NOMO-1 treated with dmso at 0.1 percent for 144 hours (cell line): ENCODE data around the gene DCUN1D2.
A peak's percentile ranks its signal among the peaks of the same experiment; 100 is the strongest.

Source experiments
- DNase-seq: peaks from one replicate; lab custom pipeline; 2025; ENCODE audit not compliant: unreplicated experiment; lab: John Stamatoyannopoulos, UW

Gene DCUN1D2

DNA sequence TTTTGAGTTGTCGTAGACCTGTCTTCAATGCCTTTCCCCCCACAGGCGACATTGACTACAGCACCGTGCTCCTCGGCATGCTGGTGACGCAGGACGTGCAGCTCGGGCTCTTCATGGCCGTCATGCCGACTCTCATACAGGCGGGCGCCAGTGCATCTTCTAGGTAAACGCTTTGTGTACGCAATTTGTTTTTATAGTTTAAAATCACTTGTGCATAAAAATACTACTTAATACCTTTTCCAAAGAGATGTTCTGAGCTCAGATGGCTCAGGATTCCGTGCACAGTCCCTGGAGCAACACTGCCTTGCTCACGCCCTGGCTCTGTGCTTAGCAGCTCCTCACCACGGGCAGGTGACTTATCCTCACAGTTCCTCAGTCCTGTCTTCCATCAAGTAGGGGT, 30.1 kb upstream of the DCUN1D2 start:
- no peak for DNase-seq

DNA sequence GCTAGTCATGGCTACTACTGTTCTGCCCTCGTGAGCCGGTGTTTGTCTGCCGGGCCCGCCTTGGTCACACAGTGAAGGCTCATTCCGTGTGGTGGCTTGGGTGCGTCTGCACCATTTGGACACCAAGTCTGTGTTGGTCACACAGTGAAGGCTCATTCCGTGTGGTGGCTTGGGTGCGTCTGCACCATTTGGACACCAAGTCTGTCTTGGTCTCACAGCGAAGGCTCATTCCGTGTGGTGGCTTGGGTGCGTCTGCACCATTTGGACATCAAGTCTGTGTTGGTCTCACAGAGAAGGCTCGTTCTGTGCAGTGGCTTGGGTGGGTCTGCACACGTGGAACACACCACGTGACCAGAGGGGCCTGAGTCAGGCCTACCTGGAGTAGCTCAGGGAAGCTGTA, 29.0 kb upstream of the DCUN1D2 start:
- no peak for DNase-seq

DNA sequence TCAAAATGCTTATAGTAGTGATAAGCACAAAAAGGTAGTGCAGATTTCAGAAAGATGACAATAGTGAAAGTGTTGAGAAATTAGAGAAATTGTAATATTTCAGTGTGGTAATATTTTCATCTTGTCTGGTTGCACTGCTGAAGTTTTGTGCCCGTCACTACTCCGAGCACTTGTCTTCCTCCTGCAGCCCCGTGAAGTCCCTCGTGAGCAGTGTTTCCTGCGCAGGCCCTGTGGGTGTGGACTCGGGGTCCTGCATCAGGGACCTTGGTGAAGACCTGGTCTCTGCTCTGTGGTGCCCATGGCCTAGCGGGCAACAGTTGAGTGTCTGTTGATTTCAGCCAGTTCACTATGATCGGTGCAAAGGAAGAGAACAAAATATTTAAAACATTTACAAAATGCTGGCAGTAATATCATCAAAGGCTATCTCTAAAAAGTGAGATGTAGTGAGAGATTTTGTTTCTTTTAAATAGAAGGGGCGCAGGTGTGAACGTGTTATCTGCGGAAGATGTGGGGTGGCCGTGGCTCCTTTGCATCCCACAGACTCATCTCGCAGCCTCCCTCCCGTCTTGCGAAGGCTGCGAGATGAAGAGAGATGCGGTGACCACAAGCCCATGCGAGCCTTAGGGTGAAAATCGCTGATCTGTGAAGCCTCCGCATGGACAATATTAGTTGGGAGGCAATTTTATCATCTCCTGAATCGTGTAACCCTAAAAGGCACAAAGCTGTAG, 27.7 kb upstream of the DCUN1D2 start:
- DNase-seq, result no peak

DNA sequence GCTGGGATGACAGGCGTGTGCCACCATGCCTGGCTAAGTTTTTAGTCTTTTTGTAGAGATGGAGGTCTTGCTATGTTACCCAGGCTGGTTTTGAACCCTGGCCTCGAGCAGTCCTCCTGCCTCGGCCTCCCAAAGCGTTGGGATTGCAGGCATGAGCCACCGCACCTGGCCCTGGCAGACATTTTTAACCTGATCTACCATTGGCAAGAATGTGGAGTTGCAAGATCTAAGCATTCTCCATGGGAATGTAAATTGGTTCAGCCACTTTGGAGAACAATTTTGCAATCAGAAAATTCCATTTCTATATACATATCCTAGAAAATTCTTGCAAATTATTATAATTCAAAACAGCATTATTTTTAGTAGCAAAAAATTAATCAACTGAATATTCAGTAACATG, 24.3 kb upstream of the DCUN1D2 start:
- no peak for DNase-seq

DNA sequence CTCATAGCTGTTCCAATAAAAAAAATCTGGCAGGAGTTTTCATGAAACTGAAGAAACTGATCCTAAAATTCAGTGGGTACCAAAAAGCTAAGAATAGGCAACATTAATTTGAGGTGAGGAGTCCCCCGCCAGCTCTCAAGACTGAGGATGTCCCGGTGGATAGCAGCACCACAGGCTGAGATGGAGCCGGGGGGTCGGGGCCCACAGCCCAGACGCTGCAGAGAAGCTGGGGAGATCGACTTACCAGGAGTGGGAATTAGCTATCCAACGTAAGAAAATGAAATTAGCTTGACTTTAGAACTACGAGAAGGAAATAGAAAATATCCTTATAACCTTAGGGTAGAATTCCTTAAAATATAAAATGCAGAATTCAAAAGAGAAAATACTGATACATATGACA, 23.2 kb upstream of the DCUN1D2 start:
- DNase-seq, result no peak

DNA sequence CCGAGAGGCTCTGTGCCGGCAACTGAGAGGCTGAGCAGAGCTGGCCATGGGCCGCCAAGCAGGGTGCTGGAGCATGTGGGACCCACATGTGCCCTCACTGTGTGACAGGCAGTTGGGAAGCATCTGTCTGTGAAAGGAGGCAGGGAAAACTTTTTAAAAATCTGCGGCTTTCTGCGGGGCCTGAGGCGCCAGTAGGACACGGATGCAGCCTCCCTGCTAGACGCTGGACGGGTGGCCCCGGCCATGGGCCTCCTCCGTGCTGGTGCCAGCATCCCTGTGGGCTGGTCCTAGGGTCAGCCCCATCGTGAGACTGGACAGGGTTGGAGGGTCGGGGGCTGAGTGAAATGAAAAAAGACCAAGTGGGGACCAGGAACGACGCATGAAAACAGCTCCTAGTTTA, 20.9 kb upstream of the DCUN1D2 start:
- no peak for DNase-seq

DNA sequence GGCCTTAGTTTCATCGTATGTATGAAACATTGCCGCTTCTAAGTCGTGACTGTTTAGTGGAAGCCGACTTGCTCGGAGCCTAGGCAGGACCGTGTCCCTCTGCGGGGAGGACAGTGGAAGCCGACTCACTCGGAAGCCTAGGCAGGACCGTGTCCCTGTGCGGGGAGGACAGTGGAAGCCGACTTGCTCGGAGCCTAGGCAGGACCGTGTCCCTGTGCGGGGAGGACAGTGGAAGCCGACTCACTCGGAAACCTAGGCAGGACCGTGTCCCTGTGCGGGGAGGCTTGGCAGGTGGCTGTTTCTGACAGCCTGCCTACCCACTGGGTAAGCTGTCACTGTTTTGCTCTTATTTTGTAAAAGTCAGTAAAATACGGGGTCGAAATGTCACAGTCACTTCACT, 20.4 kb upstream of the DCUN1D2 start:
- DNase-seq, result no peak

DNA sequence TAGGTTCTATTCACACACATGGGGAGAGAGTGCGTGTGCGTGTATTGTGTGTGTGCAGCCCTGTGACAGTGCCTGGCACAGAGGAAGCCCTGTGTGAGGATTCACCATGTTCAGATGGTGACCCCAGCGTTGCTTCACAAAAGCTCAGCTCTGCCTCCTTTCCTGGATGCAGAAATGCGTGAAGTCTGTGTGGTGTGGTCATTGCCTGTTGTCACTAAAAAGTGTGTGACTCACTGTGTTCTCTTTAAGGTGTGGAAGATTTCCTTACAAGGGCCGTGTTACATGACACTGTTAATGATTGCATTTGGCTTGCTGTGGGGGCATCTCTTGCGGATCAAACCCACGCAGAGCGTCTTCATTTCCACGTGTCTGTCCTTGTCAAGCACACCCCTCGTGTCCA, 19.5 kb upstream of the DCUN1D2 start:
- DNase-seq, result no peak

DNA sequence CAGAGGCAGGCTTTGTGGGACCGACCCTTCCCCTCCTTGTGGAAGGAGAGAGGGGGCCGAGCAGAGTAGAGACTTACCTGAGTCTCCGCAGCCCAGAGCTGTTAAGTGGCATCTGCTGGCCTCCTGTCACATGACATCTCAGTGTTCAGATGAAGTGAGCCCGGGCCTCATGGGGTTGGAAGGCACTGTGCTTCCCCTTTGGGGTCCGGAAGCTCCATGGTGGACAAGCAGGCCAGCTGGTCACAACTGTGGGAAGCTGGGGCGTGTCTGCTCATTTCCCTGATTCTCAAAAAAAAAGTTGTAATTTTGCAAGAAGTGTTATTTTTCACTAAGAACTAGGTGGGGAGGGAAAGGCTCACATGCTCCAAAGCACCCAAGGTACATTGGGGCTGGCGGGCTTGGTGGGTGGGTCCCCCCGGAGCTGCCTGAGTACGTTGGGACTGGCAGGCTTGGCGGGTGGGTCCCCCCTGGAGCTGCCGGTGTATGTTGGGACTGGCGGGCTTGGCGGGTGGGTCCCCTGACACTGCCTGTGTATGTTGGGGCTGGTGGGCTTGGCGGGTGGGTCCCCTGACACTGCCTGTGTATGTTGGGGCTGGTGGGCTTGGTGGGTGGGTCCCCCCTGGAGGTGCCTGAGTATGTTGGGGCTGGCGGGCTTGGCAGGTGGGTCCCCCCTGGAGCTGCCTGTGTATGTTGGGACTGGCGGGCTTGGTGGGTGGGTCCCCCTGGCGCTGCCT, 18.2 kb upstream of the DCUN1D2 start:
- DNase-seq, result no peak

DNA sequence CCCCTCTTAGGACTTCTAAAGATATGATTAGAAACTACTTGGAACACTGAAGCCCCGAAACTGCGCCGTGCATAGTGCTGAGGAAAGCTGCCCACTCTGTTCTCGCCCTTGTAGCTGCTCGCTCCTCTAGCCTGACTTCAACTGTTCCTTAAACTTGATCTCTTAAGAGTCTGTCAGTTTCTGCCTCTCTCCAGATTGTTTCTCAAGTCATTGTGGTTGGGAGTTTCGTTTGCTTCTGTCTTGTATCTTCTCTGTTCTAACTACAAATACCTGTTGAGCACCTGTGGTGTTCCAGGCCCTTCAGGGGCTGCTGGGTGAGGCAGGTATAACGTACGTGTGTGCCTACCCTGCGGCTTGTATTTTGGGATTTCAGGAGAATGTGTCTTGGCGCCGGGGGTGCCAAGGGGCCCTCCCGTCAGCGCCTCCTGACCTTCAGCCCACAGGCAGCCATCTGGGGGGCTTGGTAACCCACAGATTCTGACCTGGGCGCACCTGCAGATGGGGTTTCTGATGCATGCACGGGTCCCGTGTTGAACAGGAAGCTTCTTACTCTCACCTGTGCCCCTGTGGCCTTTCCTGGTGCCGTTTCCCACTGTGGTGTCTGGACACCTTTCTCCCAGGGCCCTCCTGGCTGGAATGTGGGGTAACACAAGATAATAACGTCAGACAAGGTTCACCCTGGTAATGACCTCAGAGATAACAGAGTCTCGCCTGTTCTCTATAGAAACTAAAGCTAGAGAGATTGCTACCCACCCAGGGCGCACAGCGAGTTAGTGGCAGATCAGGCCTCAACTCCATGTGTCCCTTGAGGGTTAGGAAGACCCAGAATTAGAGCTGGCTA, 17.2 kb upstream of the DCUN1D2 start:
- no peak for DNase-seq

DNA sequence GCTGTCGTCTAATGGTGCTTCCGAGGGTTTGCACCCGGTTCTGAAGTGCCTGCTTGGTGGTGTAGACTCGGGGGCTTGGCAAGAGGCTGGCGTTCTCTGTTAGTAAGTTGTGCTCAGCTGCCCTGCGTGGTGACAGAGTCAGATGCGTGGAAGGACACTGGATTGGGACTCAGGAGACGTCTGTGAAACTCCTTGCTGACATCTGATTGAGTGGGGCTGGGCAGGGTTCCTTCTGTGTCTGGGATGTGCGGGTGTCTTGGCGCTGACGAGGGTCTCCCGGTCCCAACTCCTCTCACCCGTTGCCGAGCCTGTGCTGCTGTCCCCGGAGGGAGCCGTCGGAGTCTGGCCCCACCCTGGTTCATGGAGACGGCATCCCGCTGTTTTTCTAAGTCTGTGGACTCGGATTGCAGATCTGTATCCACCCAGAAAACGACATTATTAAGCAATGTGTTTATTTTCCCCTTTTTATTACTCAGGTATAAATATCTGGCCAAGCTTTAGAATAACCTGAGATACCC, 16.4 kb upstream of the DCUN1D2 start:
- no peak for DNase-seq

DNA sequence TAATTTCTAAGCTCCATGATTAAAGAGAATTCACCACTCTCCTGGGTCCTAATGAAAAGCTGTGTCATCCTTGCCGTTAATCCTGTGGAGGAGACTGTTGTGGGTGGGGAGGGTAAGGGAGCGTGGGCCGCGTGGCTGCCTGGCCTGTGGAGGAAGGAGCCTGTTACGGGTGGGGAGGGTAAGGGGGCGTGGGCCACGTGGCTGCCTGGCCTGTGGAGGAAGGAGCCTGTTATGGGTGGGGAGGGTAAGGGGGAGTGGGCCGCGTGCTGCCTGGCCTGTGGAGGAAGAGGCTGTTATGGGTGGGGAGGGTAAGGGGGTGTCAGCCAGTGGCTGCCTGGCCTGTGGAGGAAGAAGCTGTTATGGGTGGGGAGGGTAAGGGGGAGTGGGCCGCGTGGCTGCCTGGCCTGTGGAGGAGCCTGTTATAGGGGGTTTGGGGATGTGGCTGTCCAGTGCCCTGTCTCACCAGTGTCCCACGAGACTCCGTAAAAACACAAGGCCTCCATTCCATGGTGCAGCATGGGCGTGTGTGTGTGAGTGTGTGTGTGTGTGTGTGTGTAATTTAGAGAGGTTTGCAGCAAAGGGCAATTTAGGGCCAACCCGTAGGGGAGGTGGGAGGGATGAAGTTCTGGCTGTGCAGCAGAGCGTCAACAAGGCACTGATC, 15.6 kb upstream of the DCUN1D2 start:
- DNase-seq, result no peak

DNA sequence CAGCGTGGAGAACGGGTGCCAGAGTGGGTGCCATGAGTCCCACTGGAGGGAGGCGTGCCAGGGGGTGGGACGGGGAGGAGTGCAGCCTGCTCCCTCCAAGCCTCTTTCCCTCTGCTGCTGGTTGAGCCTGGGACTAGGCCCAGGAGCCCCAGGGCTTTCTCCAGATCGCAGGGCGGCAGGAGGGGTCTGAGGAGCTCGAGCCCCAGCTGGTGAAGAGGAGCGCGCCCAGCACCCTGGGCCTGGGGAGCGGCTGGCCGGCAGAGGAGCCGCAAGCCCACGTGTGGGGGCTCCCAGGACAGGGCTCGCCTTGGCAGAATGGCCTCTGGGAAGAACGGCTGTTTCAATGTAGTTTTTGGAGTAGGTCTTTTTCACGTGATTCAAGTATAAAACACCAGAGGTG, 12.2 kb upstream of the DCUN1D2 start:
- DNase-seq, result no peak

DNA sequence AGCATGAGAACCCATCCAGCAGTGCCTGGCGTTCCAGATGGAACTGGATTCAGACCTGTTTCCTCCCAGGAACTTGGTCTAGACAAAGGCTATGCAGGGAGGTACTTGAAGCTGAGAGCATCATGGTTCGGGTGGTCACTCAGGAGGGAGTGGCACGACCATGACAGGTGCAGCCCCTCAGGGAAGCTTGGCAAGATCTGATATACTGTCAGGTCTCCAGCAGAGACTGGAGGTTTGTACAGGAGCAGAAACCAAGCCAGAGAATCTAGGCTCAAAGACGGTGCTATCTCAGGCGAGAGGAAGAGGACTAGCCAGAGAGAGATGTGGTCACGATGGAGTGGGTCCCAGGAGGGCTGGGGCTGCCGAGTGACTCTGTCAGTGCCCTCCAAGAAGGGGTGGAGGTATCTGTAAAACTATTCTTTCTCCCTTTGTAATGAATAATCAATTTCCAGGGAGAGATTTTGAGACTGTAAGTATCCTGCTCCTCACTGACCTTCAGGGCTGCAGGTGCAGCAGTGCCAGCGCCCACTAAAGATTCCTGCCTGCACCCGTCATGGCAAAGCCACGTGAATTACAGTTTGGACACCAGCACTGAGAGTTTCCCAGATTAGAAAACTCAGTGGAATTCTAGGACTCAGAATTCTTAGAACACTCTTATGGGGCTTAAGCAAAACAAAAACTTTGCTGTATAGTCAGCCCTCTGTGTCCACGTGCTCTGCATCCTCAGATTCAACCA, 10.2 kb upstream of the DCUN1D2 start:
- no peak for DNase-seq

DNA sequence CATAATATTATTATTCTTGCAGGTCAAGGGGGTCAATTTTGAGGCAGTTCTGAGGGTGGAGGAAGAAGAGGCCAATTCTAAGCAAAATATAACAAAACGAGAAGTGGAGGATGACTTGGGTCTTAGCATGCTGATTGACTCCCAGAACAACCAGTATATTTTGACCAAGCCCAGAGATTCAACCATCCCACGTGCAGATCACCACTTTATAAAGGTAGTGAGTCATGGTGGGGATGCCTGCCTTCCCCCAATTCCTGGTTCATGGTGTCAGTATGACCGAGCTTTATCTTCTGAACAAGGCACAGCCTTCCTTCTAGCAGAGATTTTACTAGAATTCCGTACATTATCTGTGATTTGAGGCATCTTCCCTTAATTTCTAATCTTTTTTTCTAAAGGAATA, 9.4 kb upstream of the DCUN1D2 start:
- DNase-seq, result no peak

DNA sequence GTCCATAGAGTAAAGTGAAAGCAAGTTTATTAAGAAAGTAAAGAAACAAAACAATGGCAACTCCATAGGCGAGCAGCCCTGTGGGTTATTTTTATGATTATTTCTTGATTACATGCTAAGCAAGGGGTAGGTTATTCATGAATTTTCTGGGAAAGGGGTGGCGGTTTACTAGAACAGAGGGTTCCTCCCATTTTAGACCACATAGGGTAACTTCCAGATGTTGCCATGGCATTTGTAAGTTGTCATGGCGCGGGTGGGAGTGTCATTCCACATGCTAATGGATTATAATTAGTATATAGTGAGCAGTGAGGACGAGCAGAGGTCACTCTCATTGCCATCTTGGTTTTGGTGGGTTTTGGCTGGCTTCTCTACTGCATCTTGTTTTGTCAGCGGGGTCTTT, 8.4 kb upstream of the DCUN1D2 start:
- DNase-seq, result no peak

DNA sequence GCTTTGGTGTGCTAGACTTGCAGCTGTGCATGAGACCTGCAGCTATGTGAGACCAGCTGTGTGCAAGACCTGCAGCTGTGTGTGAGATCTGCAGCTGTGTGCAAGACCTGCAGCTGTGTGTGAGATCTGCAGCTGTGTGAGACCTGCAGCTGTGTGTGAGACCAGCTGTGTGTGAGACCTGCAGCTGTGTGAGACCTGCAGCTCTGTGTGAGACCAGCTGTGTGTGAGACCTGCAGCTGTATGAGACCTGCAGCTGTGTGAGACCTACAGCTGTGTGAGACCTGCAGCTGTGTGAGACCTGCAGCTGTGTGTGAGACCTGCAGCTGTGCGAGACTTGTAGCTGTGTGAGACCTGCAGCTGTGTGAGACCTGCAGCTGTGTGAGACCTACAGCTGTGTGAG, 6.7 kb upstream of the DCUN1D2 start:
- DNase-seq, result no peak

DNA sequence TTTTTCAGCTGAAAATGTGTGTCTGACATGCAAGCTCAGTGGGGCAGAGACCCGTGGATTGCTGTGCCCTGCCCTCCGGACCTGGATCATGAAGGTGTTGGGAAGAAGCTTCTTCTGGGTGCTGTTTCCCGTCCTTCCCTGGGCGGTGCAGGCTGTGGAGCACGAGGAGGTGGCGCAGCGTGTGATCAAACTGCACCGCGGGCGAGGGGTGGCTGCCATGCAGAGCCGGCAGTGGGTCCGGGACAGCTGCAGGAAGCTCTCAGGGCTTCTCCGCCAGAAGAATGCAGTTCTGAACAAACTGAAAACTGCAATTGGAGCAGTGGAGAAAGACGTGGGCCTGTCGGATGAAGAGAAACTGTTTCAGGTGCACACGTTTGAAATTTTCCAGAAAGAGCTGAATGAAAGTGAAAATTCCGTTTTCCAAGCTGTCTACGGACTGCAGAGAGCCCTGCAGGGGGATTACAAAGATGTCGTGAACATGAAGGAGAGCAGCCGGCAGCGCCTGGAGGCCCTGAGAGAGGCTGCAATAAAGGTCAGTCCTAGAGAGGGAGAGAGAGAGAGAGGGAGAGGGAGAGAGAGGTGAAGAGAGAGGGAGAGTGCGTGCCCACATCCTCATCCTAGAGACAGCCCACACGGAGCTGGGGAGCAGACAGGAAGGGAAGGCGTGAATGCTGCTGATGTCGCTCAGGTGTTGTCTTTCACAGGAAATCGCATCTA, 5.1 kb upstream of the DCUN1D2 start:
- DNase-seq, result no peak

DNA sequence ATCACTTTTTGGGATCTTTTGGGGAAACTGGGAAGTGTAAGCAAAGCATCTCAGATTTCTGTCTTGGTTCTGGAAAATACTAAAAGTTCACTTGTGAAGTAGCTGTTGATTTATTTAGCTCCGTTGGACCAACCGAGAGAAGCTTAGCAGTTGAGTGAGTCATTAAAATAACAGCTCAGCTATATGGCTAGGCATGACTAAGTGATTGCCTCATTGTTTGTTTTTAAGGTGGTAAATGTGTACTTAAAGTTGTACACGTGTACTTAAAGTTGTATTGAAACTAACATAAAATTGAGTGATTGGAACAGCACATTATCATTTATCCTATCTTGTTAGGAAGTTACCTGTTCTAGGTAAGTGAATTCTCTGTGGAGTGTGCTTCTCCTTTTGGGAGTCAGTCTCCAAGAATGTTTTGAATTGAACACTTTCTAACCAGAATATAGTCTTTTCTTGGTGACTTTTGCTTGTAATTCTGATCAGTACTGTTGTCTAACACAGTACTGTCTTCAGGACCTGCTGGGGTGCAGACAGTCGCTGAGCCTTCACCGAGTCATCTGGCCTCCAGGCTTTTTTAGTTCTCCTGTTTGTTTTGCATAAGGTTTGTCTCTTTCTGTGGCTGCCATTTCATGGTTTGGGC, 2.9 kb upstream of the DCUN1D2 start:
- DNase-seq, result peak; percentile 50
